ENCODE measurements around the gene ADARB2.

The ADARB2 gene

DNA sequence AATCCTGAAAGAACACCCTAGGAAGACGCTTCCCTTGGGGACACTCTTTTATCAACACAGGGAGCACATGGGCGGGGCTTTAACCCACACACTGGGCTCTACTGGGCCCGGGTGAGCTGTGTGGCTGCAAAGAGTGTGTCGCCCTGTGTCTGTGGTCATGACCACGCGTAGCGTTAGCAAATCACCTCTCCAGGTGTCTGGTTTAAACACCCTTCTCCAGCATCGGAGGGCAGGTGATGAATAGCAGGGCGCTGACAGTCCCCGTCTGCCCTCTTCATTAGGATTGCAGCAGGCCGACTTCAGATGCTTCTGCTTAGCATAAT is 127.7 kb downstream of the ADARB2 start:
- DNase-seq: no peak

DNA sequence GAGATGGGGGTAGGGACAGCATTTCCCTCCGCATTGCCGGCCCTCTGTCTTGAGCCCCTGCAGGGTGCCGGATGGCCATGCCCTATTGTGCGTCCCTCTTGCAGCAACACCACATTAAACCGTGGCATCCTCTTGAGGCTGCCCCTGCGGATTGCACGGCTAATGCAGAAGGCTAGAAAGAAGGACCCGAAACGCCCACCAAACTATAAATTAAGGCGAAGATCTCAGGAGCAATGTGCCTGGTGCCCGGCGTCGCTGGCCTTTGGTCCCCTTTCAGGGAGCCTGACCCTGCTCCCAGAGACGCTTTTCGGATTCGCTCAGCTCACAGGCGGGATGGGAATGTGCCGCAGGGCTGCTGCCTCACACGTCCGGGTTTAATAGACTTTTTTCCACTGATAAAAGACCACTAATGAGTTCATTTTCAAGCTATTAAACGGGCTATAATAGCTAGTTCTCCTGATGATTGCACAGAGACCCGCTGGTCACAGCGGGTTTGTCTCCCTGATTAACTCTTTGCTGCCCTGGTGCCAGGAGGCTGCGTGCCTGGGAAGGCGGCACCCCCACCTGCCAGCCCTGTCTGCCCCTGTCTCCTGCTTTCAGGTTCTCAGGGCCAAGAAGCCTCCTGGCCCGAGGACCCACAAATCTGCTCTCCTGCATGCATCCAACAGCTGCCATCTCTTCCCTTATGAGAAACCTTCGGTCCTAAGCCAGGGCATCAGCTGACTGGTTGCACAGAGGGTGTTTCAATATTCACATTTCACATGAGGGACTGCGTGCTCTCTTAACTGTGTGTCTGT is 128.3 kb downstream of the ADARB2 start:
- no peak for DNase-seq

DNA sequence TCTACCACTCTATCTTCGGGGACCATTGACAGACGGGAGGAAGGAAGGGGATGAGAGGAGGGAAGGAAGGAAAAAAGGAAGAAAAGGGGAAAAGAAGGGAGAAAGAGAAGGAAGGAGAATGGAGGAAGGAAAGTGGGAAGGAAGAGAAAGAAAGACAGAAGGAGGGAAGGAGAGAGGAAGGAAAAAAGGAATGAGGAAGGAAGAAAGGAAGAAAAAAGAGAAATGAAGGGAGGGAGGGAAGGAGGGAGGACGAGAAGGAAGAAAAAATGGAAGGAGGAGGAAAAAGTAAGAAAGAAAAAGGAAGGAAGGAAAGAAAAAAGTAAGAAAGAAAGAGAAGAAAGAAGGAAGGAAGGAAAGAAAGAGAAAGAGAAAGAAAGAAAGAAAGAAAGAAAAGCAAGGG is 128.9 kb downstream of the ADARB2 start:
- no peak for DNase-seq

DNA sequence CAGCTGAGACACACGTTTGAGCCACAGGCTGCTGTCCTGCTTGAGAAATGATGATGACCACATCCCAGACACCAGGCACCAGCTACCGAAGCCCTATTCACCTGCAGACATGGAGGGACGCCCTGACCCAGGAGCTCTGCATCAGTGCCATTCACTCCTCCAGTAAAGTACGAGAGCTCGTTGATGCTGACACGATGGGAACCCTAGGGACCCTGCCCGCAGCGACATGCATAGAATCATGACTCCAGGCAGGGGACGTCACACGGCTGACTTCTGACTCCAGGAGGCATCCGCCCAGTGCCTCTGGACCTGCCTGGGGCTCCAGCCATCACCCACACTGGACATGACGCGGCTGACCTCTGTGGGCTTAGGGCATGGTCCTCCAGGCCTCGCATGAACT is 129.9 kb downstream of the ADARB2 start:
- no peak for DNase-seq

DNA sequence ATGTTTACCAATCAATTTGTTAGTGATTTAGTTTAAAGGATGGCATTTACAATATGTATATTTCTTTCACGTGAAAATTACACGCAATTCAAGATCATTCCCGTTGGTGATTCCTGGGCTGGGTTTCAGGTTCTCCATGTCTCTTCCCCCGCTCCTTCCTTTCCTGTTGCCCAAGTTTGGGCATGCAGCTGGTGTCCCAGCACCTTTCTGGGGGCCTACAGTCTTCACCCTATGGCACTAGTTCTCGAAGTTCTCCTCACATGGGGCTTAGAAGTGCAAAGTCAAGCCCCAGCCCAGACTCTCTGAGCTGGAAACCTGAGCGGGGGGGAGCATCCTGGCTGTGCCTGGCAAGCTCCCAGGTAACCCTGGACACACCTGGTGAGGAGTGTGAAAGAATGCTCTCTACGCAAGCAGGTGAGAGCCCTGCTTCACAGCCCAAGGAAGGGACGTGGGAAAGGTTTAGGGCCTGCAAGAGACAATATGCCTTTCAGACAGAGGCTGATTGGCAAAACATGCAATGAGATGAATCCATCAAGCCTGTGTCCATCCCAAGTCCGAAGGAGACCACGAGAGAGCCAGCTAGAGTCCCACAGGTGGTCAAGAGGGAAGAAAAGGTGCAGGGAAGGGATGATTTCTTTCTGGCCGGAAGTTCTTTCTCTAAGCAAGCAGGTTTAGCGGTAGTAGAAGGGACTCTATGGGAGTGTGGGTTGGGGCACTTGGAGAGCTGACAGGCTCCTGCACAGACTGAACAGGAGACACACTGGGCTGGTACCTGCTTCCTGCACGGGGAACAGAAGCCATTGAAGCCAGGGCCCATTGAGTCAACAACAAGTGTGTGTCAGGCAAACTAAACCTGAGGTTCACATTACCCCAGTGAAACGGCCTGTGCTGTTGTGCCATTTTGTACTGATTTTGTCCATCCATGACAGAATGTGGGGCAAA is 131.1 kb downstream of the ADARB2 start:
- DNase-seq: no peak

DNA sequence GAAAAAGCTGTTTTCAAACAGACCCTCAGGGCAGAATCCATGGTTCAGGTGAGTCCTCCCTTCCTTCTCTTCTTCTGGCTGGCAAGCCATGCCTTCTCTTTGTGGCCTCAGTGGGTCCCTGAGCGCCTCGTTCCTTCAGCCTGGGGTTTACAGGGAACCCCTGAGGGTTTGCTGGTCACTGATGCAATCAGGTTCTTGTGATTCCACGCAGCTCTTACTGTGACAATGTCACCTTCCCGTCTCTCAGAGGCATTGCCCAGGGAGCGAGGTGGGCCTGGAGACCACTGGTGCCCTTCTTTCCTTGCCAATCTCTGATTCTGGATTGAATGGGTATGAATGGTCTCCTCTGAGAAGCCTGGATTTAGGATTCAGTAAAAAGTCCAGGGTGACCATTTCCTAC is 132.2 kb downstream of the ADARB2 start:
- DNase-seq: no peak

DNA sequence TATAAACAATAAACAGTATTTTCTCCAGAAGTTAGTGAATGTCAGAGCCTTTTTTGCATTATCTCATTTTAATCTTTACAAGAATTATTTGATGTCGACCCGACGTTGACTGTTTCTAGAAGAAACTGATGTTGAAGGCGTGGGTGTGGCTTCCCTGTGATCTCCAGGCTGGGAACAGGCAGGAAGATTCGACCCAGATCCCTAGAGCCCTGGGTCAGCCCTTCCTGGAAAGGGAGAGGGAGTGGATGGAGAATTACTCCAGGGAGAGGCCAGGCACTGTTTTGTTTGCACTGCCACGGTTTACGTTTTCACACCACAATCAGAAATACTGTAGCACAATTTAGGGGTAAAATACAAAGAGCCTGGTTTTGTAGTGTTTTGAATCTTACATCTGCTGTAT is 133.1 kb downstream of the ADARB2 start:
- DNase-seq: no peak

DNA sequence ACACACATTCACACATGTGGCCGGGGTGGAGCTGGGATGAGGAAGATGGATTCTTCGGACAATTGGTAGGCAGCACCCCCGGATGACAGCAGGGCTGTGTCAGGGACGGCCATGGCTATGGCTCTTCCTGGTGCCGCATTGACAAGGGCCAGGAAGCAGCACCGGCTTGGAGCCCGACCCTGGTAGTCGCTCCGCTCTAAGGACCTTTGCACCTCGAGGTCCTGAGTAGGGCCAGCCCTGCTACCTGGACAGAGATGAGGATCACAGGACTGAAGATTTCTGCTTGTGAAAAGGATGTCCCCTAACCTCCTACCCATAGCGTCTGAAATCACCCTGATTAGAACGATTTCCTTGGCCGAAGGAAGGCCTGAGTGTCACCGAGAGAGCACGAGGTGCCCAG is 134.1 kb downstream of the ADARB2 start:
- DNase-seq: no peak

DNA sequence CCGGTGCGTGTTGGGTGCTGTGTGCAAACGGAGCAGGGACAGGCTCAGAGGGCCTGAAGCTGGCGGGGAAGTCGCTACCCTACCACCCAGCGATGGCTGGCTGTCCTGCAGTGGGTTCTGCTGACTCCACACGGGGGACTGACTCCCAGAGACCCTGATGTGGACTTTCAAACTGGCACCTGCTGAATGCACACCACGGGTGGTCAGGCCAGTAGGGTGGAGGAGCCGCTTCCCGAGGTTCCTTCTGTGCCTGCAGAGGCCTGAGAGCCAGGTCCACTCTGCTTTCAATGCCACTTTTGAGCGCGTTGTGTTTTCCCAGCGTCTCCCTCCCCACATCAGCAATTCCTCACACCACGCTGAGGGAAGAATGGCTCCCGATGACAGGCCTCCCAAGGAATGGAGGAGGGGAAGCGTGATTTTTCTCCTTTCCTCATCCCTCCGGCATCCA is 135.3 kb downstream of the ADARB2 start:
- no peak for DNase-seq

DNA sequence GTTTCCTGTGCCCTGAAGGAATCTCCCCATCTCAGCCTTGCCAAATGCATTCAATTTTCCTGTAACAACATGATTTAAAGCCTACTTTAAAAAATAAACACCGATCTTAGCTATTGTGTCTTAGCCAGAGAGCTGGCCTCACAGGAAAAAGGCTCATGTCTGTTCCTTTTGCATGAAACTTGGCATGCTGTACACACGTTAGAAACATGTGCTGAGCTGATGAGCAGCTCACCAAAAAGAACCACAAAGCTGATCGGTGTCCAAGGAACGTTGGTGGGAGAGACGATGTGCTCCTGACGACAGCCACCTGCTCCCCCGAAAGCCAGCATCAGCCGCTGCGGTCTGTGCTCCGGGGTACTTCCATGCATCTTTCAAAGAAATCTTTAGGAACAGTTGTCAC is 135.9 kb downstream of the ADARB2 start:
- no peak for DNase-seq

DNA sequence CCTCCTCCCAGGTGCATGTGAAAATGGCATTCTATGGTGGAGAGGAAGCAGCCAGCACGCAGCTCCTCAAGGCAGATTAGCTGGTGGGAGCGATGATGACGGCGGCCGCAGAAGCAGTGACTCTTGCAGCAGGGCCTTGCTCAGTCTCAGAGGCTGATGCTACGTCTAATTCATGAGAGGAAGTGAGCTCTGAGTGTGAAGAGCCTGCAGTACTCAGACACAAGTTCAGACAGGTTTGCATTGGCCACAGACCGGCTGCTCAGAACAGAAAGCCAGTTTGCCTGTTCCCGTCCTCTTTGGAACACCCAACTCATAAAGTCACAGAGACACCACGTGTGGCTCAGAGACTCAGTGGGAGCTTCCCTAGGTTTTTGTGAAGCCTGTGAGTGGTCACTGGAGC is 136.5 kb downstream of the ADARB2 start:
- no peak for DNase-seq

DNA sequence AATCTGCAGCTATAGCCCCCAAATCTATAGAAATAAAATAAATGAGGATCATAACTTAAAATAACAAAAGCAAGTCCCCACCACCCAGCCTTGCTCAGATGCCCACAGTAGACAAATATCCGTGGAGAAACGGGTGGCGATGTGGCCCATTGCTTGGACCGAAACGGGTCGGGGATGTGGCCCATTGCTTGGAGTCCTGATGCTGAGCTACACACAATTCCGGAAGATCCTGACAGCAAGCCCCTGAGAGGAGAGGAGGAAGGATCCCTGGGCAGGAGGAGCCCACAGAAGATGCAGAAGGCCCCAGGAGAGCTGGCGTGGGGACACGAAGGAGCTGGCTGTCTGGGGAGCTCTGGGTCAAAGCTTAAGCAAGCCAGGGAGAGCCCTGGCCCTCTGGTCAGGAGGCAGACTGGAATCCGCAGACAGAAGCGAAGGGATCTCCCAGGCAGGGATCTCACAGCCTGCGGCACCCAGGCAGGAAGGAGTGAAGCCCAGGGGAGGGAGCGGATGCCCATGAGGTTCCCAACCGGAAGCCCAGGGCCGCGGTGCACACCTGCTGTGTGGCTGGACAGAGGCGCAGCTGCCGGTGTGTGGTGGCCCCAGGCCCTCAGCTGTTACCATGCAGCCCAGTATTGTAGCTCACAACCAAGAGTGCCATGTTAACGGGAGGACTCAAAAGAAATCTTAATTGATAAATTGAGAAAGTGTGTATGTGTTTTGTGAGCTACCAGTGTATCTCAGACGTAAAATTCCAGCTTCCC is 138.8 kb downstream of the ADARB2 start:
- no peak for DNase-seq

DNA sequence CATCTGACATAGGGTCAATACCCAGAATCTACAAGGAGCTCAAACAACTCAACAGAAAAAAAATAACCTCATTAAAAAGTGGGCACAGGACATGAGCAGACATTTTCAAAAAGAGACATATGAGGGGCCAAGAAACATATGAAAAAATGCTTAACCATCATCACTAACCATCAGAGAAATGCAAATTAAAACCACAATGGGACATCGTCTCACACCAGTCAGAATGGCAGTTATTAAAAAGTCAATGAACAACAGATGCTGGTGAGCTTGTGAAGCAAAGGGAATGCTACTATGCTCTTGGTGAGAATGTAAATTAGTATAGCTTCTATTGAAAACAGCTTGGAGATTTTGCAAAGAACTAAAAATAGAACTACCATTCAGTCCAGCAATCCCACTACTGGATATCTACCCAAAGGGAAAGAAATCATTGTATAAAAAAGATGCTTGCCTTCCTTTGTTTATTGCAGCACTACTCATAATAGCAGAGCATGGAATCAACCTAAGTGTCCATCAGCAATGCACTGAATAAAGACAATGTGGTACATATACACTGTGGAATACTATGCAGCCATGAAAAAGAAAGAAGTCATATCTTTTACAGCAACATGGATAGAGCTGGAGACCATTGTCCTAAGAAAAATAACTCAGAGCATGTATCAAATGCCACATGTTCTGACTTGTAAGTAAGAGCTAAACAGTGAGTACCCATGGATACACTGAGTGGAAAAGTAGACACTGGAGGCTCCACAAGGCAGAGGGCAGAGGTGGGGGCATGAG is 139.8 kb downstream of the ADARB2 start:
- no peak for DNase-seq

DNA sequence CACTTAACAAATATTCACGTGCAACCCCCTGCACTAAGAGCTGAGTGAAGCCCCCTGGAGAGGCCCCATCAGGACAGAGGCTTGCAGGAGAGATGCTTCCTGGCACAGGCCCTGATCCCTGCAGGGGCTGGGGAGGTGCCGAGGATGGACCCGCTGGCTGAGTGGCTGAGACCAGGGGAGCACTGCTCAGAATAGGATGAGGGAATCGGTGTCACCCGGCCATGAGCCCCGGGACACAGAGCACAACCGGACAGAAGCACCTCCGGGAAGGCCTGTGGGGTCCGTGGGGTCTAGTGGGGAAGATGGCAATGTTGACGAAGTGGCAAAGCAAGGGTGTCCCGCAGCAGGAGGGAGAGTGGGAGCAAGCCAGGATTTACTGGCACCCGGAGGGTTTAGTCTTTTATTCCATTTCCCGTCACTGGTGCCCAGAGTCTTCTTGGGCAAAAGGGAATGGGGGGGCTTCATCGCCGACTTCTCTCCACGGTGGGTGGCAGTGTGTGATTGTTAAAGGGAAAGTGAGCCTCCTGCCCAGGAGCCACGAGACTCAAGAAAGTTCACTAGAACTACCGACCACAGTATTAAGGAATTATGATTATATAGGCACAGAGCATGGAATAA is 140.7 kb downstream of the ADARB2 start:
- no peak for DNase-seq

DNA sequence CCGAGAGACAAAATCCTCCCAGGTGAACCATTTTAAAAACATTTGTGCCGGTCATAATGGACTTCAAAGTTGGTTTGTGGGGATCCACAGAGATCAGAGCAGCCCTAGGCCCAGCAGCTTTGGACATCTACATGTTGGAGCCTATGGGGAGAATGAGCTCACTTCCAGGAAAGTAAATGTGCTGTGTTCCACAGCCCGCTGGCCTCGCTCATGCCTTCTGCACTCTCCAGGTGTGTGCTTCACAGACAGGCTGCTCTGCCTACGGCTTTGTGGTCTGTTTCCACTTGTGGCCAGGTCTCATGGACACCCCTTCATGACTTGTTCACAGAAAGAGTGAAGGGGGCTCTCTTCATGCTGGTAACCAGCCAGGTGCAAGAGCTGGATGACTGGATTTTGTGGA is 141.6 kb downstream of the ADARB2 start:
- DNase-seq: no peak

DNA sequence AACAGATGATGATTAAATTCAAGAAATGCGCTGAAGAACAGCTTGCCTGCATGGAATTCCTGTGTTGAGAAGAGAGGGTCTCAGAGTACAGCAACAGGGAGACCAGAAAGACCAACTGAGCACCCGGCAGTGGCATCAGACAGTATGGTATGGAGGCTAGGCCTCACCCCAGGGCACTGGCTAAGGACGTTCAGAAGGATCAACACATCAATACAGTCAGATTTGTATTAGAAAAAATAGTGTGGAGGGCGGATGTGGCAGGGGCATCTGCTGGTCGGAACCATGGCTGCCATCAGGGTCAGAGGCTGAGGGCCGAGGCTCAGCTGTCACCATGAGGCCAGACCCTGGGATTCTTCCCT is 142.1 kb downstream of the ADARB2 start:
- no peak for DNase-seq

DNA sequence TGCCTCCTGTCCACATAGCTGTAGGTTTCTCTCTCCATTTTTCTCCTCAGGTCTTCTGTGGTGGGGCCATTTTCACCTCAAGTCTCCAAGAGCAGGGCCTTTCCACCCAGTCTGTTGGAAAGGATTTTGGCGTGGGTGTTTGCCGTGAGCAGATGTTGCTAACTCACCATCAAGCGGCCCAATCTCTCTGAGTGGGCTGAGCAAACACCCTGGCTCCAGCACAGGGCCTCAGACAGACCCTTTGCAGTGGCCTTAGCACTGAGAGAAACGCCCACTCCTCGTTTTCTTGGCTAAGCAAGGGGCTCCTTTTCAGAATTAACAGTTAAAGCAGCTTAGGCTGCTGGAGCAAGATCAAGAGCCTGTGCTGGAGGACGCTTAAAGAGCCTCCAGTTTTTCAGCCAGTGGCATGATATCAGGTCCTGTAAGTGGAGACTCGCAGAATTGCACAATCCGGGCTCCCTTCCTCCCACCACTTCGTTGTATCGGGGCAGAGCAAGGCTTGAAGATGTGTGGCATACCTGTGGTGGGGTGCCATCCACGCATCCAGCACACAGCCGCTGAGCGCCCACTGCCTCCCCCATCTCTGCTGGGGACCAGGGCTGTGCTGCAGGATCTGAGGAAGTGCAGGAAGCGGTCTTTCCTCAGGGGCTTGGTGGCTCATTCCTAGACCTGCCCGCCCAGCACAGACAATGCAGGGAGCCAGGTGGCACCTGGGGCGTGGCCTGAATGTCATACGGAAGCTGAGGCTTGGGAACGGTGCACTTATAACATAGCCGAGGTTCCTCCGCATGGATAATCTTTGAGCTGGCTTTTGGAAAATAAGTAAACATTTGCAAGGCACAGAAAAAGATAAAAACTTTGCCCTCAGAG is 142.7 kb downstream of the ADARB2 start:
- DNase-seq: no peak

DNA sequence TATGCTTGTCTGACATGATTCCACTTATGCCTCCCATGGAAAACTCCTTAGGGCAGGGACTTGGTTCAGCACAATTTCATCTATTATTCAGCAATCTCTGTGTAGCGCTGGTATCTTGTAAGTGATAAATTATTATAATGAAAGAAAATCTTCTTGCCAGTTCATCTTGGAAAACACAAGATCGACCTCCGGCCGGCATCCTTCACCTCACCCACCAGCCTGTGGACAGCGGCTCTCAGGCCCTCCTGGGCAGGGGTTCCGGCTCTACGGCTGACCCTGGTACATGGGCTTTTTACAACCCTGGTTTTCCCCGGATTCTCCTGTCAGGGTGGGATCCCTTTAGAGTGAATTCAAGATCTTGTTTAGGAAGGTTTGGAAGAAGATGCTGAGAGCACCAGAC is 145.6 kb downstream of the ADARB2 start:
- no peak for DNase-seq

DNA sequence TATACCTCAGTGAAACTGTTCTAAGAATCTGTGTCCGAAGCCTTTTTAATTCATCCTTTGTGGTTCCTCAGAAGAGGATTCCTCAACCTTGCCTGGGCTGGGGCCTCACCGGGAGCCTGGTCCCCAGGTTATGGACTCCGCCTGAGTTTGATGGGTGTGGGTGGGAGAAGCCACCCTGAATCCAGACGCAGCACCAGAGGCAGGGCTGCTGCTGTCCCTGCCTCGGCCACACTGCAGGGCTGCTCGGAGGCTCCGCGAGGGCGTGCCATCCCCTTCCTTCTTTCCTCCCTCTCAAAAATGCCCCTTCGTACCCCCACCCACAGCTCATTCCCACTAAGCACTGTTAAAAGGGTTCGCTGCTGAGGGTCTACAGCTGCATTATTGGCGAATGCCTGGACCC is 146.3 kb downstream of the ADARB2 start:
- DNase-seq: no peak

DNA sequence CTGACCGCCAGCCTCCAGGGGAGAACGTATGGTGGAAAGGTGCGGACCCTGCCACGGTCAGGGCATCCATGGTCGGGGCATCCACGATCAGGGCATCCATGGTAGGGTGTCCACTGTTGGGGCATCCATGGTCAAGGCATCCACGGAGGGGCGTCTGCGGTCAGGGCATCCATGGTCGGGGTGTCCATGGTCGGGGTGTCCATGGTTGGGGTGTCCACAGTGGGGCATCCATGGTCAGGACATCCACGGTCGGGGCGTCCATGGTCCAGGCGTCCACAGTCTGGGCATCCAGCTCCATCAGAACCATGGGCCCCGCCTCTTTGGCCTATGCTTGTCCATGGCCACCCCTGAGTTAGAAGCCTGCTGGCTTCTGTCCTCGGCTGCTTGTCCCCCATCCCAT is 148.1 kb downstream of the ADARB2 start:
- DNase-seq: no peak

DNA sequence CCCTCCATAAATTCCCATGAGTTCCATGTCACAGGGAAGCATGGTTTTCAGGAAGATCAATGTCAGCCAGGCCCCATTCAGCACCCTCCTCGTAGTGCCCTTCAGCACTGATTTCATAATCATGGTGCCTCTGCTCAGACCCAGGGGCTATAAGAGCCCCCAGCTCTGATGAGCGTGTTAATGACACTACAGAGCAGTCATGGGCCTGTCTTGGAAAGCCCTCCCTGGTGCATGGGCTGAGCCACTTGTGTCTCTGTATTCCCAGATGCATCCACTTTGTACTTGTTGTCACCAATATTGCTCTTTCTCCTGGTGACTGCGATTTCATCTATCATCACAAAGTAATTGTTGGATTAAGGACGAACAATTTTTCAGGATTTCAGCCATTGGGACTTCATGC is 154.6 kb downstream of the ADARB2 start:
- DNase-seq: no peak
